Measurements from ENCODE around the gene STAT2. TPM values are rescaled to one million over a fixed set of nuclear protein-coding genes. Genes with fewer than 3 reads are reported as not detected.
A peak's percentile ranks its signal among the peaks of the same experiment; 100 is the strongest.

STAT2 gene
- total and polyA plus RNA-seq, 9 of the 15 experiments (the other 6 are each of a cell fraction or from before 2014, with no cell fraction given) = 15.5 to 46.9 (median 40.1) TPM

- TF ChIP-seq, protein P1, sequence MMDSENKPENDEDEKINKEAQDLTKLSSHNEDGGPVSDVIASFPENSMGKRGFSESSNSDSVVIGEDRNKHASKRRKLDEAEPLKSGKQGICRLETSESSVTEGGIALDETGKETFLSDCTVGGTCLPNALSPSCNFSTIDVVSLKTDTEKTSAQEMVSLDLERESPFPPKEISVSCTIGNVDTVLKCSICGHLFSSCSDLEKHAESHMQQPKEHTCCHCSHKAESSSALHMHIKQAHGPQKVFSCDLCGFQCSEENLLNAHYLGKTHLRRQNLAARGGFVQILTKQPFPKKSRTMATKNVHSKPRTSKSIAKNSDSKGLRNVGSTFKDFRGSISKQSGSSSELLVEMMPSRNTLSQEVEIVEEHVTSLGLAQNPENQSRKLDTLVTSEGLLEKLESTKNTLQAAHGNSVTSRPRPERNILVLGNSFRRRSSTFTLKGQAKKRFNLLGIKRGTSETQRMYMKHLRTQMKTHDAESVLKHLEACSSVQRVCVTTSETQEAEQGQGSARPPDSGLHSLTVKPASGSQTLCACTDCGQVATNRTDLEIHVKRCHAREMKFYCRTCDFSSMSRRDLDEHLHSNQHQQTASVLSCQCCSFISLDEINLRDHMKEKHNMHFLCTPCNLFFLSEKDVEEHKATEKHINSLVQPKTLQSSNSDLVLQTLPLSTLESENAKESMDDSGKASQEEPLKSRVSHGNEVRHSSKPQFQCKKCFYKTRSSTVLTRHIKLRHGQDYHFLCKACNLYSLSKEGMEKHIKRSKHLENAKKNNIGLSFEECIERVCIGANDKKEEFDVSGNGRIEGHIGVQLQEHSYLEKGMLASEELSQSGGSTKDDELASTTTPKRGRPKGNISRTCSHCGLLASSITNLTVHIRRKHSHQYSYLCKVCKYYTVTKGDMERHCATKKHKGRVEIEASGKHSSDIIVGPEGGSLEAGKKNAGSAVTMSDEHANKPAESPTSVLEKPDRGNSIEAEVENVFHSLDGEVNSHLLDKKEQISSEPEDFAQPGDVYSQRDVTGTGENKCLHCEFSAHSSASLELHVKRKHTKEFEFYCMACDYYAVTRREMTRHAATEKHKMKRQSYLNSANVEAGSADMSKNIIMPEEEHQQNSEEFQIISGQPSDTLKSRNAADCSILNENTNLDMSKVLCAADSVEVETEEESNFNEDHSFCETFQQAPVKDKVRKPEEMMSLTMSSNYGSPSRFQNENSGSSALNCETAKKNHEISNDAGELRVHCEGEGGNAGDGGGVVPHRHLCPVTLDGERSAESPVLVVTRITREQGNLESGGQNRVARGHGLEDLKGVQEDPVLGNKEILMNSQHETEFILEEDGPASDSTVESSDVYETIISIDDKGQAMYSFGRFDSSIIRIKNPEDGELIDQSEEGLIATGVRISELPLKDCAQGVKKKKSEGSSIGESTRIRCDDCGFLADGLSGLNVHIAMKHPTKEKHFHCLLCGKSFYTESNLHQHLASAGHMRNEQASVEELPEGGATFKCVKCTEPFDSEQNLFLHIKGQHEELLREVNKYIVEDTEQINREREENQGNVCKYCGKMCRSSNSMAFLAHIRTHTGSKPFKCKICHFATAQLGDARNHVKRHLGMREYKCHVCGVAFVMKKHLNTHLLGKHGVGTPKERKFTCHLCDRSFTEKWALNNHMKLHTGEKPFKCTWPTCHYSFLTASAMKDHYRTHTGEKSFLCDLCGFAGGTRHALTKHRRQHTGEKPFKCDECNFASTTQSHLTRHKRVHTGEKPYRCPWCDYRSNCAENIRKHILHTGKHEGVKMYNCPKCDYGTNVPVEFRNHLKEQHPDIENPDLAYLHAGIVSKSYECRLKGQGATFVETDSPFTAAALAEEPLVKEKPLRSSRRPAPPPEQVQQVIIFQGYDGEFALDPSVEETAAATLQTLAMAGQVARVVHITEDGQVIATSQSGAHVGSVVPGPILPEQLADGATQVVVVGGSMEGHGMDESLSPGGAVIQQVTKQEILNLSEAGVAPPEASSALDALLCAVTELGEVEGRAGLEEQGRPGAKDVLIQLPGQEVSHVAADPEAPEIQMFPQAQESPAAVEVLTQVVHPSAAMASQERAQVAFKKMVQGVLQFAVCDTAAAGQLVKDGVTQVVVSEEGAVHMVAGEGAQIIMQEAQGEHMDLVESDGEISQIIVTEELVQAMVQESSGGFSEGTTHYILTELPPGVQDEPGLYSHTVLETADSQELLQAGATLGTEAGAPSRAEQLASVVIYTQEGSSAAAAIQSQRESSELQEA (IDR thresholded peaks at IDR 0.05; ENCODE audit: low read depth) = no peak
- TF ChIP-seq CAMTA2 (CRISPR knock-in tag; conservative IDR thresholded peaks at IDR 0.05) (no peak), ADNP (tag; IDR thresholded peaks at IDR 0.05) (no peak), NR3C1 (CRISPR knock-in tag; IDR thresholded peaks at IDR 0.05) (no peak), ARID1B (IDR thresholded peaks at IDR 0.05) (peak; percentile 92), FOXP1 (CRISPR knock-in tag; IDR thresholded peaks at IDR 0.05) (no peak), GABPB2 (CRISPR knock-in tag; conservative IDR thresholded peaks at IDR 0.05) (no peak), NRF1 (conservative IDR thresholded peaks at IDR 0.05 in 1 of 2, IDR thresholded peaks at IDR 0.05 in 1 of 2) (no peak), BMI1 (IDR thresholded peaks at IDR 0.05; ENCODE audit: low read length) (no peak), ZFPM2 (CRISPR knock-in tag; IDR thresholded peaks at IDR 0.05) (0 out of 2 replicates have a peak, but pooled peaks have one; percentile 17), BRD4 (IDR thresholded peaks at IDR 0.05) (peak; percentile 91), ESRRA (IDR thresholded peaks at IDR 0.05; ENCODE audit: borderline replicate concordance, low read depth) (peak; percentile 70)
- TF ChIP-seq, protein P2, sequence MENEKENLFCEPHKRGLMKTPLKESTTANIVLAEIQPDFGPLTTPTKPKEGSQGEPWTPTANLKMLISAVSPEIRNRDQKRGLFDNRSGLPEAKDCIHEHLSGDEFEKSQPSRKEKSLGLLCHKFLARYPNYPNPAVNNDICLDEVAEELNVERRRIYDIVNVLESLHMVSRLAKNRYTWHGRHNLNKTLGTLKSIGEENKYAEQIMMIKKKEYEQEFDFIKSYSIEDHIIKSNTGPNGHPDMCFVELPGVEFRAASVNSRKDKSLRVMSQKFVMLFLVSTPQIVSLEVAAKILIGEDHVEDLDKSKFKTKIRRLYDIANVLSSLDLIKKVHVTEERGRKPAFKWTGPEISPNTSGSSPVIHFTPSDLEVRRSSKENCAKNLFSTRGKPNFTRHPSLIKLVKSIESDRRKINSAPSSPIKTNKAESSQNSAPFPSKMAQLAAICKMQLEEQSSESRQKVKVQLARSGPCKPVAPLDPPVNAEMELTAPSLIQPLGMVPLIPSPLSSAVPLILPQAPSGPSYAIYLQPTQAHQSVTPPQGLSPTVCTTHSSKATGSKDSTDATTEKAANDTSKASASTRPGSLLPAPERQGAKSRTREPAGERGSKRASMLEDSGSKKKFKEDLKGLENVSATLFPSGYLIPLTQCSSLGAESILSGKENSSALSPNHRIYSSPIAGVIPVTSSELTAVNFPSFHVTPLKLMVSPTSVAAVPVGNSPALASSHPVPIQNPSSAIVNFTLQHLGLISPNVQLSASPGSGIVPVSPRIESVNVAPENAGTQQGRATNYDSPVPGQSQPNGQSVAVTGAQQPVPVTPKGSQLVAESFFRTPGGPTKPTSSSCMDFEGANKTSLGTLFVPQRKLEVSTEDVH (IDR thresholded peaks at IDR 0.05; ENCODE audit: low read depth, partially characterized antibody) = no peak
Measured at GRCh38 chr12:56300644-56301464, 59.1 kb downstream of the STAT2 start (continued).

Measured in K562 (cell line).